CD4-positive, alpha-beta T cell treated with Interleukin-17A for 4 hours (primary cell): ENCODE data around the gene C16orf78.

Experiments
- DNase-seq: peaks from one replicate; pipeline ENCODE4 v3.0.0-alpha.2; 2020; ENCODE audit warnings: mixed read lengths

The C16orf78 gene

GRCh38 chr16:49398761-49399160 is 25.2 kb downstream of the C16orf78 start:
- DNase-seq = no peak

- DNase-seq = no peak
Measured at GRCh38 chr16:49399594-49400364, 26.2 kb downstream of the C16orf78 start.

- DNase-seq = no peak
Measured at GRCh38 chr16:49400611-49401010, 27.0 kb downstream of the C16orf78 start.

- no peak for DNase-seq
Measured at GRCh38 chr16:49405123-49405522, 31.5 kb downstream of the C16orf78 start.

- DNase-seq = no peak
Measured at GRCh38 chr16:49405530-49405929, 31.9 kb downstream of the C16orf78 start.

GRCh38 chr16:49407873-49408550 is 34.4 kb downstream of the C16orf78 start:
- peak; percentile 75 for DNase-seq

- DNase-seq = no peak
Measured at GRCh38 chr16:49409121-49409520, 35.5 kb downstream of the C16orf78 start.

- DNase-seq = no peak
Measured at GRCh38 chr16:49410226-49410625, 36.6 kb downstream of the C16orf78 start.

- DNase-seq = no peak
Measured at GRCh38 chr16:49411121-49411970, 37.7 kb downstream of the C16orf78 start.

GRCh38 chr16:49414671-49415070 is 41.1 kb downstream of the C16orf78 start:
- DNase-seq = no peak

GRCh38 chr16:49415083-49415482 is 41.5 kb downstream of the C16orf78 start:
- no peak for DNase-seq

GRCh38 chr16:49416001-49416675 is 42.5 kb downstream of the C16orf78 start:
- DNase-seq = no peak

- no peak for DNase-seq
Measured at GRCh38 chr16:49417354-49417753, 43.8 kb downstream of the C16orf78 start.

GRCh38 chr16:49419006-49419405 is 45.4 kb downstream of the C16orf78 start:
- DNase-seq = no peak

GRCh38 chr16:49419862-49420261 is 46.3 kb downstream of the C16orf78 start:
- no peak for DNase-seq

GRCh38 chr16:49422896-49423295 is 49.3 kb downstream of the C16orf78 start:
- DNase-seq = no peak

GRCh38 chr16:49424961-49425360 is 51.4 kb downstream of the C16orf78 start:
- no peak for DNase-seq

- no peak for DNase-seq
Measured at GRCh38 chr16:49427771-49428170, 54.2 kb downstream of the C16orf78 start.

- no peak for DNase-seq
Measured at GRCh38 chr16:49428808-49429207, 55.2 kb downstream of the C16orf78 start.

GRCh38 chr16:49431040-49431439 is 57.4 kb downstream of the C16orf78 start:
- DNase-seq = no peak

GRCh38 chr16:49431591-49432290 is 58.1 kb downstream of the C16orf78 start:
- no peak for DNase-seq

GRCh38 chr16:49434733-49435132 is 61.1 kb downstream of the C16orf78 start:
- DNase-seq = no peak
